H1 (cell line): Measurements from ENCODE around the gene SLC24A5. TPM values are rescaled to one million over a fixed set of nuclear protein-coding genes. Genes with fewer than 3 reads are reported as not detected.

Source experiments
- CTCF ChIA-PET: fragments of 300-600 bp; sonication (Branson Sonifier 250); formaldehyde crosslinking; loops from one replicate; lab custom pipeline; 2021; ENCODE audit not compliant: partially characterized antibody; lab: Charles Lee
- POLR2A ChIA-PET: fragments of 300-600 bp; sonication (Branson Sonifier 250); formaldehyde crosslinking; loops from one replicate; lab custom pipeline; 2021; ENCODE audit warnings: inconsistent platforms; ENCODE audit not compliant: partially characterized antibody; lab: Charles Lee
- DNase-seq, 2 experiments: peaks; one replicate each; pipeline versions ENCODE4 v3.0.0 to v3.0.0-alpha.2; 2010 to 2022; ENCODE audit warnings: low spot score in 2 of 2, low read depth in 1 of 2, mixed read lengths in 1 of 2
- FAIRE-seq: peaks from 2 replicates; lab custom pipeline; 2011; peaks lifted over from hg19 to GRCh38; lab: Jason Lieb, UNC
- H2AFZ ChIP-seq: 2 replicates; pipeline ENCODE4 v1.8.1; 2012; ENCODE audit warnings: low read length, inconsistent platforms
- H2AK5ac ChIP-seq: 2 replicates; pipeline ENCODE4 v1.6.1; 2013; ENCODE audit warnings: low read depth, low read length
- H2BK120ac ChIP-seq: replicated peaks from 2 replicates; pipeline ENCODE3; 2013; ENCODE audit warnings: low read depth, low read length, inconsistent platforms
- H2BK12ac ChIP-seq: 2 replicates; pipeline ENCODE4 v1.6.1; 2013; ENCODE audit warnings: low read depth, low read length
- H2BK15ac ChIP-seq: 2 replicates; pipeline ENCODE4 v1.6.1; 2013; ENCODE audit warnings: low read length
- H2BK20ac ChIP-seq: 2 replicates; pipeline ENCODE4 v1.6.1; 2013; ENCODE audit warnings: low read length
- H2BK5ac ChIP-seq: 2 replicates; pipeline ENCODE4 v1.6.1; 2013; ENCODE audit warnings: low read depth, low read length
- H3K14ac ChIP-seq: 2 replicates; pipeline ENCODE4 v1.6.1; 2013; ENCODE audit warnings: inconsistent platforms; ENCODE audit not compliant: insufficient read length
- H3K18ac ChIP-seq: 2 replicates; pipeline ENCODE4 v1.6.1; 2013; ENCODE audit warnings: low read length; ENCODE audit errors: extremely low read depth
- H3K23ac ChIP-seq: 2 replicates; pipeline ENCODE4 v1.6.1; 2013; ENCODE audit warnings: inconsistent platforms; ENCODE audit not compliant: insufficient read length
- H3K23me2 ChIP-seq: 2 replicates; pipeline ENCODE4 v1.6.1; 2013; ENCODE audit warnings: low read depth, low read length
- H3K27ac ChIP-seq: 2 replicates; pipeline ENCODE4 v1.6.1; 2011; ENCODE audit warnings: low read depth, low read length, inconsistent platforms
- H3K27me3 ChIP-seq, 4 experiments: replicated peaks in 1 of 4; 1 replicate in 1 of 4; 2 replicates in 3 of 4; pipeline versions ENCODE4 v1.6.1 to v1.8.1; 2011 to 2013; ENCODE audit warnings: low read length in 3 of 4, mild to moderate bottlenecking in 3 of 4, inconsistent platforms in 2 of 4, mixed read lengths in 2 of 4, moderate library complexity in 1 of 4; ENCODE audit not compliant: control insufficient read depth in 3 of 4, insufficient read depth in 3 of 4; ENCODE audit errors: extremely low read depth in 1 of 4
- H3K36me3 ChIP-seq, 4 experiments: 2 replicates each; pipeline versions ENCODE4 v1.6.1 to v1.8.1; 2011 to 2013; ENCODE audit warnings: mild to moderate bottlenecking in 4 of 4, low read length in 3 of 4, moderate library complexity in 2 of 4, control low read depth in 1 of 4, inconsistent platforms in 1 of 4; ENCODE audit not compliant: insufficient read depth in 4 of 4, control insufficient read depth in 2 of 4
- H3K4ac ChIP-seq: replicated peaks from 2 replicates; pipeline ENCODE3; 2013; ENCODE audit warnings: low read length, low read depth, mixed read lengths, inconsistent platforms; ENCODE audit not compliant: insufficient read length
- H3K4me1 ChIP-seq, 4 experiments: replicated peaks in 1 of 4; 1 replicate in 1 of 4; 2 replicates in 3 of 4; pipeline versions ENCODE4 v1.6.1 to v1.8.1; 2011 to 2013; ENCODE audit warnings: low read length in 3 of 4, inconsistent platforms in 2 of 4, mixed read lengths in 1 of 4; ENCODE audit not compliant: insufficient read depth in 4 of 4, control insufficient read depth in 3 of 4
- H3K4me2 ChIP-seq, 2 experiments: 2 replicates each; pipeline versions ENCODE4 v1.6.1 to v1.8.1; 2011 to 2013; ENCODE audit warnings: low read depth in 2 of 2, low read length in 2 of 2, control low read depth in 1 of 2, inconsistent platforms in 1 of 2, mild to moderate bottlenecking in 1 of 2; ENCODE audit not compliant: insufficient read depth in 1 of 2
- H3K4me3 ChIP-seq, 4 experiments: fragments of 200-600, 300-600 bp in 1 of 4; sonication (generic), shearing (Covaris generic), sonication (Bioruptor Twin) in 1 of 4; 2 replicates each; pipeline versions ENCODE4 v1.5.1 to v1.8.1; 2011 to 2016; ENCODE audit warnings: low read length in 4 of 4, low read depth in 3 of 4, control low read depth in 2 of 4, inconsistent platforms in 2 of 4, mild to moderate bottlenecking in 2 of 4, mixed read lengths in 1 of 4, moderate library complexity in 1 of 4; ENCODE audit not compliant: insufficient read depth in 2 of 4; ENCODE audit errors: extremely low read depth in 1 of 4
- H3K56ac ChIP-seq: replicated peaks from 2 replicates; pipeline ENCODE3; 2013; ENCODE audit warnings: low read depth, mild to moderate bottlenecking, mixed read lengths, low read length, inconsistent platforms; ENCODE audit not compliant: insufficient read length
- H3K79me1 ChIP-seq: 2 replicates; pipeline ENCODE4 v1.6.1; 2013; ENCODE audit warnings: low read depth, low read length, control low read depth
- H3K79me2 ChIP-seq, 2 experiments: 2 replicates each; pipeline versions ENCODE4 v1.6.1 to v1.8.1; 2012 to 2013; ENCODE audit warnings: low read length in 2 of 2, mild to moderate bottlenecking in 2 of 2, inconsistent platforms in 1 of 2; ENCODE audit not compliant: insufficient read depth in 2 of 2, control insufficient read depth in 1 of 2
- H3K9ac ChIP-seq, 4 experiments: replicated peaks in 1 of 4; 1 replicate in 1 of 4; 2 replicates in 3 of 4; pipeline versions ENCODE4 v1.6.1 to v1.8.1; 2011 to 2013; ENCODE audit warnings: low read depth in 3 of 4, low read length in 3 of 4, control low read depth in 2 of 4, mild to moderate bottlenecking in 2 of 4, moderate library complexity in 2 of 4, inconsistent platforms in 1 of 4; ENCODE audit errors: extremely low read depth in 1 of 4
- H3K9me3 ChIP-seq, 2 experiments: 2 replicates each; pipeline versions ENCODE4 v1.6.1 to v1.8.1; 2012 to 2013; ENCODE audit warnings: mild to moderate bottlenecking in 2 of 2, moderate library complexity in 2 of 2, control low read depth in 1 of 2, inconsistent platforms in 1 of 2, low read depth in 1 of 2, low read length in 1 of 2, mixed read lengths in 1 of 2; ENCODE audit not compliant: insufficient read depth in 2 of 2
- H4K20me1 ChIP-seq, 2 experiments: replicated peaks in 1 of 2; 2 replicates each; pipeline versions ENCODE3 to v1.8.1; 2011 to 2013; ENCODE audit warnings: inconsistent platforms in 2 of 2, low read length in 2 of 2, mild to moderate bottlenecking in 1 of 2; ENCODE audit not compliant: insufficient read depth in 2 of 2, control insufficient read depth in 1 of 2
- H4K5ac ChIP-seq: 2 replicates; pipeline ENCODE4 v1.6.1; 2013; ENCODE audit warnings: low read length, low read depth, mixed read lengths, inconsistent platforms; ENCODE audit not compliant: insufficient read length
- H4K8ac ChIP-seq: 2 replicates; pipeline ENCODE4 v1.8.0; 2013; ENCODE audit warnings: mild to moderate bottlenecking, moderate library complexity, low read length, inconsistent platforms; ENCODE audit not compliant: insufficient read depth; ENCODE audit errors: extremely low read depth
- H4K91ac ChIP-seq: replicated peaks from 2 replicates; pipeline ENCODE3; 2013; ENCODE audit warnings: low read length, mixed read lengths, inconsistent platforms; ENCODE audit not compliant: insufficient read length
- WGBS, 2 experiments: shearing (Covaris generic) in 1 of 2; methylation state at CpG; one replicate each; pipeline versions ENCODE4 v1.1.6 to v1.1.7; 2013 to 2015; ENCODE audit warnings: low lambda C conversion rate in 2 of 2, mixed read lengths in 2 of 2, inconsistent platforms in 1 of 2, low coverage in 1 of 2, missing lambda C conversion rate in 1 of 2; ENCODE audit not compliant: insufficient replicate concordance in 2 of 2, insufficient coverage in 1 of 2, insufficient read length in 1 of 2; ENCODE audit errors: extremely low coverage in 1 of 2, missing lambda C conversion rate in 1 of 2; 5-methylcytosine and 5-hydroxymethylcytosine counted together
- polyA plus RNA-seq, 7 experiments: library from polyadenylated mRNA; depleted of rRNA in 3 of 7; stranded (reverse) in 5 of 7; unstranded in 2 of 7; fragments of >200 nt in 5 of 7; fragments of 200-250 nt in 2 of 7; gene quantifications; 1 replicate in 5 of 7; 2 replicates in 1 of 7; 4 replicates in 1 of 7; pipeline versions ENCODE4 v1.2.1 to v1.2.3, GENCODE V29; 2011 to 2013; ENCODE audit warnings: missing spikeins in 2 of 7, mixed read lengths in 2 of 7
- total RNA-seq: library from RNA; stranded (reverse); fragmentation: NEBNext Ultra II Directional; extraction: Animal tissue kit (Norgen Biotek cat#: 25700); gene quantifications from 2 replicates; pipeline ENCODE4 v1.2.1, GENCODE V29; 2021

The SLC24A5 gene
- total and polyA plus RNA-seq, 2 of the 8 experiments (the other 6 are each of a cell fraction or from before 2014, with no cell fraction given) = not detected

GRCh38 chr15:48176112-48176511 is 55.3 kb downstream of the SLC24A5 start:
- H2AFZ ChIP-seq = no peak overlapping the region
- DNase-seq = no peak
- H3K9ac ChIP-seq = no peak overlapping the region
- H4K5ac ChIP-seq = no peak overlapping the region
- no peak overlapping the region for H3K4ac ChIP-seq
- no peak overlapping the region for H2BK5ac ChIP-seq
- H3K79me2 ChIP-seq = peaks cover 9 to 66% of the 10 kb centered on the region in 2 experiments; a peak in 3 of 4 replicates
- no peak for FAIRE-seq
- H4K8ac ChIP-seq = no peak overlapping the region
- peak overlapping the region in 1 of 2 experiments; percentile 91; a peak in 2 of 4 replicates for H3K4me2 ChIP-seq
- H3K4me1 ChIP-seq = peaks cover 0 to 9% (median 1%) of the 10 kb centered on the region in 4 experiments; a peak in 2 of 7 replicates
- no peak overlapping the region for H3K23ac ChIP-seq
- no peak overlapping the region for H2BK120ac ChIP-seq
- H3K9me3 ChIP-seq = no peaks in the 10 kb centered on the region
- no peak overlapping the region for H2BK15ac ChIP-seq
- H2BK12ac ChIP-seq = no peak overlapping the region
- H3K27me3 ChIP-seq = no peaks in the 10 kb centered on the region
- ChIA-PET POLR2A (no interaction called here), CTCF (no interaction called here)
- H2BK20ac ChIP-seq = no peak overlapping the region
- H3K23me2 ChIP-seq = no peaks in the 10 kb centered on the region
- H3K79me1 ChIP-seq = peaks cover 2% of the 10 kb centered on the region; the same call in 1 of the 2 replicates
- no peak overlapping the region for H4K91ac ChIP-seq
- WGBS, 2 experiments = 82% methylated on average over 2 of the region's 4 CpGs; no CpG with 5 or more reads in 1 of the 2 experiments
- H3K14ac ChIP-seq = no peak overlapping the region
- H4K20me1 ChIP-seq = no peaks in the 10 kb centered on the region
- no peak overlapping the region for H3K18ac ChIP-seq
- H3K56ac ChIP-seq = no peak overlapping the region
- H2AK5ac ChIP-seq = no peak overlapping the region
- H3K4me3 ChIP-seq = peak overlapping the region in 1 of 4 experiments; percentile 84; a peak in 2 of 8 replicates
- no peaks in the 10 kb centered on the region for H3K36me3 ChIP-seq
- no peak overlapping the region for H3K27ac ChIP-seq
